SU-DHL-6 (cell line): Measurements from ENCODE around the gene AFF3.

Experiments
- H2AFZ ChIP-seq: fragments of 200-600 bp; sonication (generic); 2 replicates; pipeline ENCODE4 v1.6.1; 2014; ENCODE audit warnings: low read depth, mild to moderate bottlenecking, moderate library complexity, mixed read lengths, antibody characterized with exemption, low read length; ENCODE audit not compliant: severe bottlenecking
- H3F3A ChIP-seq: fragments of 200-600 bp; shearing (Covaris generic); 2 replicates; pipeline ENCODE4 v1.6.0; 2016; ENCODE audit warnings: antibody characterized with exemption, mild to moderate bottlenecking; ENCODE audit not compliant: insufficient read depth
- H3K27ac ChIP-seq: fragments of 200-600 bp; sonication (generic); 2 replicates; pipeline ENCODE4 v1.5.1; 2016; ENCODE audit warnings: low read depth, mild to moderate bottlenecking, low read length, moderate library complexity, mixed read lengths
- H3K27me3 ChIP-seq: fragments of 200-600 bp; sonication (generic), shearing (Covaris generic); 2 replicates; pipeline ENCODE4 v1.6.0; 2014; ENCODE audit warnings: mild to moderate bottlenecking, low read length
- H3K36me3 ChIP-seq: fragments of 200-600 bp; sonication (generic); 2 replicates; pipeline ENCODE4 v1.6.1; 2014; ENCODE audit warnings: mild to moderate bottlenecking, low read length, mixed read lengths
- H3K4me2 ChIP-seq: fragments of 300-600, 200-600 bp; shearing (Covaris generic), sonication (generic); 2 replicates; pipeline ENCODE4 v1.6.0; 2014; ENCODE audit warnings: low read length, low read depth, mild to moderate bottlenecking; ENCODE audit not compliant: poor library complexity, severe bottlenecking
- H3K4me3 ChIP-seq: fragments of 200-600 bp; sonication (generic); 2 replicates; pipeline ENCODE4 v1.5.1; 2014; ENCODE audit warnings: antibody characterized with exemption, low read length, mild to moderate bottlenecking, mixed read lengths; ENCODE audit not compliant: insufficient read depth, poor library complexity, severe bottlenecking
- H3K79me2 ChIP-seq: fragments of 200-600 bp; sonication (generic); 2 replicates; pipeline ENCODE4 v1.6.1; 2014; ENCODE audit warnings: mild to moderate bottlenecking, low read length, moderate library complexity; ENCODE audit not compliant: insufficient read depth
- H3K9ac ChIP-seq: fragments of 200-600 bp; sonication (generic); 2 replicates; pipeline ENCODE4 v1.7.0; 2014; ENCODE audit warnings: mild to moderate bottlenecking, low read length
- H3K9me2 ChIP-seq: fragments of 200-600 bp; sonication (generic); replicated peaks from 2 replicates; pipeline ENCODE4 v1.6.1; 2014; ENCODE audit warnings: low read length; ENCODE audit not compliant: insufficient read depth
- H3K9me3 ChIP-seq: fragments of 200-600 bp; sonication (generic); 2 replicates; pipeline ENCODE4 v1.6.1; 2014; ENCODE audit warnings: low read length, mixed read lengths; ENCODE audit not compliant: insufficient read depth
- H4K20me1 ChIP-seq: fragments of 200-600 bp; sonication (generic); 2 replicates; pipeline ENCODE4 v1.6.1; 2014; ENCODE audit warnings: low read depth, mild to moderate bottlenecking, antibody characterized with exemption, low read length, moderate library complexity, mixed read lengths
- CTCF ChIP-seq: fragments of 200-600 bp; sonication (generic); IDR thresholded peaks from one replicate; pipeline ENCODE4 v1.5.1; 2017; ENCODE audit warnings: antibody characterized with exemption, mild to moderate bottlenecking, low read length, moderate library complexity; ENCODE audit not compliant: insufficient read depth, poor library complexity, severe bottlenecking
- EZH2phosphoT487 ChIP-seq: fragments of 200-600 bp; sonication (generic), shearing (Covaris generic); conservative IDR thresholded peaks from 2 replicates; pipeline ENCODE4 v1.6.1; 2018; ENCODE audit warnings: mild to moderate bottlenecking, antibody characterized with exemption, low read length, moderate library complexity, mixed read lengths

The AFF3 gene

GRCh38 chr2:99779276-99779675 is 363.1 kb downstream of the AFF3 start:
- Histone ChIP-seq H3K27ac (no peak overlapping the region), H3K9me3 (no peaks in the 10 kb centered on the region)

GRCh38 chr2:99777656-99778290 is 364.6 kb downstream of the AFF3 start:
- H3K4me2 ChIP-seq, result no peak overlapping the region
- no peaks in the 10 kb centered on the region for H4K20me1 ChIP-seq
- TF ChIP-seq CTCF, result no peak
- TF ChIP-seq EZH2phosphoT487, result no peak
- no peaks in the 10 kb centered on the region for H3K9me2 ChIP-seq
- H3K4me3 ChIP-seq, result no peak overlapping the region
- no peak overlapping the region for H3K9ac ChIP-seq
- no peaks in the 10 kb centered on the region for H3K79me2 ChIP-seq
- H3K27me3 ChIP-seq, result no peaks in the 10 kb centered on the region
- no peaks in the 10 kb centered on the region for H3K9me3 ChIP-seq
- no peak overlapping the region for H3K27ac ChIP-seq
- H3K36me3 ChIP-seq, result no peaks in the 10 kb centered on the region
- H2AFZ ChIP-seq, result no peak overlapping the region
- no peaks in the 10 kb centered on the region for H3F3A ChIP-seq

More at GRCh38 chr2:99779276-99779675, 363.1 kb downstream of the AFF3 start:
- Histone ChIP-seq H3K9ac (no peak overlapping the region), H3K36me3 (no peaks in the 10 kb centered on the region), H3F3A (no peaks in the 10 kb centered on the region), H3K27me3 (no peaks in the 10 kb centered on the region), H3K9me2 (no peaks in the 10 kb centered on the region), H2AFZ (no peak overlapping the region), H3K4me3 (no peak overlapping the region), H4K20me1 (no peaks in the 10 kb centered on the region), H3K4me2 (no peak overlapping the region), H3K79me2 (no peaks in the 10 kb centered on the region)
- TF ChIP-seq CTCF (no peak), EZH2phosphoT487 (no peak)

GRCh38 chr2:99776906-99777646 is 365.3 kb downstream of the AFF3 start:
- Histone ChIP-seq H3K9ac (no peak overlapping the region), H3K4me3 (no peak overlapping the region), H3K27me3 (no peaks in the 10 kb centered on the region), H2AFZ (no peak overlapping the region), H3K36me3 (no peaks in the 10 kb centered on the region), H3K9me2 (no peaks in the 10 kb centered on the region), H3F3A (no peaks in the 10 kb centered on the region), H3K27ac (no peak overlapping the region), H3K4me2 (no peak overlapping the region), H3K79me2 (no peaks in the 10 kb centered on the region), H4K20me1 (no peaks in the 10 kb centered on the region), H3K9me3 (no peaks in the 10 kb centered on the region)
- TF ChIP-seq EZH2phosphoT487 (no peak), CTCF (no peak)
